ENCODE measurements around the gene SCD5.
"Not testable (repeated sequence)": the region's sequence is repeated elsewhere in the genome, so short reads cannot be mapped to it uniquely, and the experiment has no call there.

SCD5 gene

GRCh38 chr4:82798168-82799005 is at the start of gene SCD5:
TSS of gene SCD5 (minus strand) at chr4:82798796. CDS start at chr4:82798537, 259 bp downstream.
- DNase-seq: no peak

DNA sequence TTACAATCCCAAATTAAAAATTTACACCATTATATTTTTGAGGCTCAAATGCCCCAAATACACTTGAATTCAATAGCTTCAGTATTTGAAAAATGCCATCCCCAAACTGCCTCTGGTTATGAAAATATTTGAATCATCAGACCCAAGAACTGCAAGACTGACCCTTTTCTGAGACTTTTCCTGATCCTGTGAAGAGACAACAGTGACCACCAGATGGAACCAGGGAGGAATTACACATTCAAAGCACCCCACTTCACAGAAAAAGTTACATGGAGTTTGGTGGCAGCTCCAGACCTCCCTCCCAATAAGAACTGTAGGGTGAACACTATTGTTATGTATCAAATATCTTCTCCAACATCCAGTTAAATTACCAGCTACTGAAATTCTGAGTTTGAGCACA is 44.0 kb upstream of the SCD5 start:
- DNase-seq: no peak

DNA sequence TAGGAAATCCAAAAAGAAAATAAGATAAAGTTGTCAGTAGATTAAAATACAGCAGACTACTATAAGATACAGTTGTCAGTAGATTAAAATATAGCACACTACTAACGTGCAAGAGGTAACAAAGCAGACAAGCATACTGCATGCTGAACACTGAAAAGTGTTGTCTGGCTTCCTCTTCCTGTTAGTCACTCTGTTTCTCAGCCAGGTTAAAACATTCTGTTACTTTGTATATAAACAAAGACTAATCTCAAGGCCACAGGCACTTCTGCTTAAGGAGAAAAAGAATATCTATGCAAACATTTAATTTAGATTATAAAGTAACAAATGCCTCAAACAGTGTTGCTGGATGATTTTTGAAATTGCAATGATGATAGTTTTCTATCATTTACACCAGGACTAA is 41.0 kb upstream of the SCD5 start:
- no peak for DNase-seq

- DNase-seq: no peak
Observed at GRCh38 chr4:82833696-82834313, 35.2 kb upstream of the SCD5 start.

- not testable (repeated sequence) for DNase-seq
Observed at GRCh38 chr4:82833060-82833459, 34.5 kb upstream of the SCD5 start.

GRCh38 chr4:82825425-82825824 is 26.8 kb upstream of the SCD5 start:
- DNase-seq: no peak

DNA sequence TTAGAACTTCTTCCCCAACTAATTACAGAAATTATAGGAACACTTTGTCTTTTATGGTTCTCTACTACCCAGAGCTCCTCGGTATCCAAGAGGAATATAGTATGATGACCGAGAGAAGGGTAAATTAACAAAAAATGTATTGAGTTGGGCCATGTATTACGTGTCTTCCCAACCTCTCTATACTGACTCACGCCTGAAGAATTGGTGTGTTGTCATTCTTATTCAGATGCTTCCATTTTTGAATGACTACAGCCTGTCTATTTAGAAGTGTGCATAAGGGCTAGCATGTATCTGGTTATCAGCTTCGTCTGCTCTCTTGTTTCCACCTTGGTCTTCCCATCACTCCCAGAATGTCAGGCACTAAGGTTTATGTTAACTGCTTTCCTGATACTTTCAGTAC is 24.5 kb upstream of the SCD5 start:
- no peak for DNase-seq

DNA sequence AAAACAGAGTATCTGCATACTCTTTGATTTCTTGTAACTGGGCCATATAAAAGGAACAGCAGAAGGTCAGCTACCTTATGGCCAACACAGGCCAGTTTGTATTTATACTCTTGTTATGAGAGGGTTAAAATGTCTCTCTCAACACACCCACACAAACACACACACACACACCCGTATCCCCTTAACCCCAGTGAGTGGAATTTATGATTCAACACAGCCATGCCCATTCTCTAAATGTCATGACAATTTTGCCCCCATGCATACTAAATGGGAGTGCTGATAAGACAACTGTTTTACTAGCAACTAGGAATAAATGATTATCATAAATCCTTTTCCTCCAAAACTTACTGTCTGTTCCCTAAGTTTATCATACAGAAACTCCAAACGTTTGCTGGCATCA is 22.1 kb upstream of the SCD5 start:
- DNase-seq: no peak

DNA sequence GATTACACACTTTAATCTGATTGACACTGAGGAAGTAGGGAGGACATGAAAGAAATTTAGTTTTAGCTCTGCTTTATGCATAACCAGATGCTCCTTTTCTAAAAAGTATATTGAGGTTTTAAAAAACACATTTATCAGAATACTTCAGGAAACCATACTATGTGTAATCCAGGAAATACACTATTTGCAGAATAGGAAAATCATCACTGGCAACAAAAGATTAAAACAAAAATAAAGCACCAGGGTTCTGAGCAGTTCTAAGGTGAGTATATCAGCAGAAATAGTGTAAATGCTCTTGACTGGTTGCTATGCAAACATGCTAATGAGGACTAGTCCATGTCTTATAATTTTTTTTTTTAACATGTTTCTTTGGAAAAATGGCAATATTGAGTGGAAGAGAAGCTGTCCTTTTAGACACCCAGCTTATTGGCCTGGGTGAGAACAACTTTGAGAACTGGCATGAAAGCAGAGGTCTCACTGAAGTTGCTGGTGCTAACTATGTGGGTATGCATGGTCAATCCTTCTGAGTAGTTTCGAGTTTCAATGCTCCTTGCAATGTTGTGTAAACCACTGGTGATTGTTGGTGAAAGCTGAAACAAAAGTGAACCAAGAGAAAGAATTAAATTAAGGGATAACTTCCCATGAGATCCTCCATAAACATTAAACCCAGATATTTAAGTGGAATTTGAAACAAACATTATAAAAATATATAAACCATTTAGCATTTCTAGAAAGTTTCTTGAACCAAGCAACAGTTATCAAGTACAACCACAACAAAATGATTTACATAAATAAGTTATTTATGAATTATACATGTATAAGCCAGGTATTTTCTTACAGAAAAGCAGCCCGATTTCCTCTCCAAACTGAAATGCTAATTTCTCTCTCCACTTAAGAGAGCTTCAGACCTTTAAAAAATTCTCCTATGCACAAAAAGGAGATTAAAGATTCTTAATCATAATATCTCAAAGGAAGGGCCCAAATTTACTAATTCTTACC is 20.4 kb upstream of the SCD5 start:
- DNase-seq: no peak

GRCh38 chr4:82816874-82817273 is 18.3 kb upstream of the SCD5 start:
- not testable (repeated sequence) for DNase-seq

- no peak for DNase-seq
Observed at GRCh38 chr4:82814034-82814433, 15.4 kb upstream of the SCD5 start.

GRCh38 chr4:82811838-82812341 is 13.3 kb upstream of the SCD5 start:
- peak; percentile 35 for DNase-seq

DNA sequence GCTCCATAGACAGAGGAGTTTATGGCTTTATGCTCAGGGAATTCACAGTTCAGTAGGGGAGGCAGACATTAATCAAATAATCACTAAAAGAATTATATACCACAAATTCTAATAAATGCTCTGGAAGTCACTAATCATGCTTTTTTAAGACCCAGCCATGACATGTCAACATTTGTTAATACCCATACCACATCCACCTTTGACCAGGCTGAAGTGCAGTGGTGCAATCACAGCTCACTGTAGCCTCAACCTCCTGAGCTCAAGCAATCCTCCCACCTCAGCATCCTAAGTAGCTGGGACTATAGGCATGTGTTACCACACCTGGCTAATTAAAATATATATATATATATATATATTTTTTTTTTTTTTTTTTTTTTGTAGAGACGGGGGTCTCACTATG is 12.8 kb upstream of the SCD5 start:
- DNase-seq: no peak

GRCh38 chr4:82810176-82810575 is 11.6 kb upstream of the SCD5 start:
- no peak for DNase-seq

GRCh38 chr4:82809619-82810018 is 11.0 kb upstream of the SCD5 start:
- DNase-seq: no peak

DNA sequence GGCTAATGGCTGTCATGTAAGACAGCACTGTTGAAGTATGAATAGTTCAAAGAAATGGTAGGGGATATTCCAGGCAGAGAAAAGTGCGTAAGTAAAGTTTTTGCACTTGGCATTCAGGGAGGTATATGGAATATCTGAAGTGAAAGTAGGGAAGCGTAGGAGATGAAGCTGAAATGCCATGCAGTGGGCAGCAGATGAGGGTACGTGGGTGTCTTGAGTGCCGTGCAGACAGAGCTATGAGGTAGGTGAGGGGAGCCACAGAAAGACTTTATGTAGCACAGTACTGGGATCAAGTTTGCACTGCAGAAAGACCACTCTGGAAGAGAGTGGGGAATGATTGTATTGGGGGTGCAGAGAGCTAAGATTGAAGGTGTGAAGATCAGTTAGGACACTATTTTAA is 5.2 kb upstream of the SCD5 start:
- DNase-seq: no peak

- no peak for DNase-seq
Observed at GRCh38 chr4:82802911-82803310, 4.3 kb upstream of the SCD5 start.

DNA sequence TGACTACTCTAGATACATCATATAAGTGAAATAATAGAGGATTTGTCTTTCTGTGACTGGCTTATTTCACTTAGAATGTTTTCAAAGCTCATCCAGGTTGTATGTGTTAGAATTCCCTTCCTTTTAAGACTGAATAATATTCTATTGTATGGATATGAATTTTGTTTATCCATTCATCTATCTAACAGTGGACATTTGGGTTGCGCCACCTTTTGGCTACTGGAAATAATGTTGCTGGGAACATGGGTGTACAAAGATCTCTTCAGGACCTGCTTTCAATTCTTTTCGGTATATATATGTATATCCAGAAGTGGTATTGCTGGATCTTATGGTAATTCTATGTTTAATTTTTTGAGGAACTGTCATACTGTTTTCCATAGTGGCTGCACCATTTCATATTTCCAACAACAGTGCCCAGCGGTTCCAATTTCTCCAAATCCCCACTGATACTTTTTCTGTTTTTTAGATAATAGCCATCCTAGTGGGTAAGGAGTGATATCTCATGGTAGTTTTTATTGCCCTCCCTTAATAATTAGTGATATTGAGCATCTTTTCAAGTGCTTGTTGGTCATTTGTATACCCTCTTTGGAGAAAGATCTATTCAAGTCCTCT is 3.4 kb upstream of the SCD5 start:
- DNase-seq: no peak

GRCh38 chr4:82799006-82799881 is 648 bp upstream of the SCD5 start:
- no peak for DNase-seq

GRCh38 chr4:82797405-82798111 is 1.0 kb downstream of the SCD5 start:
- DNase-seq: no peak

DNA sequence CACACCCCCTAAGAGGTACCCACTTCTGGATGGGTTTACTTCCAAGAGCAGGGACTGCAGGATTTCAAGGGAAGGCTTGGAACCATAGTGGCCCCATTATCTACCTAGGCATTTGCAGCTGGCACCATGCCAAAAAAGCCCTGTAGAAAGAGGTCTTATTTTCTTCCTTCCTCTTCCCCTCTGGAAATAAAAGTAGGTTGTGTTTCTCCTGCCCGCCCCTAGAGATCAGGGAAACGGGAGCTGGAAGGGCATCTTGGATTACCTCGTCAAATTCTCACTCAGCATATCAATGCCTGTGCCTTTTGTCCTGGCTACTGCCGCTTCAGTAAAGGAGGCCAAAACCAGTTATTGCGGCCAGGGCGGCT is 1.6 kb downstream of the SCD5 start:
- no peak for DNase-seq
